Measurements from ENCODE around the gene ADAMTS3. TPM values are rescaled to one million over a fixed set of nuclear protein-coding genes. Genes with fewer than 3 reads are reported as not detected.

ADAMTS3 gene
- total and polyA plus RNA-seq, 5 donors from 2014 or later, result 0.34 TPM; not detected in 4

GRCh38 chr4:72375073-72375736 lies 193.8 kb downstream of the ADAMTS3 start:
- no peaks in the 10 kb centered on the region for H3K27me3 Mint-ChIP-seq
- no peaks in the 10 kb centered on the region for H3K9me3 ChIP-seq (ENCODE audit: control insufficient read depth in 2 of 2, low read length in 2 of 2)
- H3K27ac ChIP-seq (ENCODE audit: insufficient read depth, low read length, poor library complexity, severe bottlenecking), result no peak overlapping the region
- no peaks in the 10 kb centered on the region for H3K36me3 Mint-ChIP-seq
- no peaks in the 10 kb centered on the region for H3K9me3 Mint-ChIP-seq
- no peaks in the 10 kb centered on the region for H3K4me1 ChIP-seq (ENCODE audit: control insufficient read depth, insufficient read depth, low read length, poor library complexity, severe bottlenecking)
- no peaks in the 10 kb centered on the region for H3K4me1 Mint-ChIP-seq
- H3K27ac Mint-ChIP-seq, result peak overlapping the region in 1 of 3 donors; percentile 67
- no peaks in the 10 kb centered on the region for H3K27me3 ChIP-seq (ENCODE audit: control insufficient read depth, insufficient read depth, low read length)
- no peak for ATAC-seq (ENCODE audit: low read depth in 2 of 2)
- H3K36me3 ChIP-seq (ENCODE audit: control insufficient read depth, insufficient read depth, low read length), result no peaks in the 10 kb centered on the region
- no peak for DNase-seq
- H3K4me3 Mint-ChIP-seq, result peak overlapping the region in 1 of 4 donors; percentile 55
- H3K4me3 ChIP-seq (ENCODE audit: low read depth, low read length), result no peak overlapping the region

GRCh38 chr4:72374159-72374558 lies 194.9 kb downstream of the ADAMTS3 start:
- Mint-ChIP-seq H3K4me1 (no peaks in the 10 kb centered on the region), H3K4me3 (no peak overlapping the region), H3K27me3 (no peaks in the 10 kb centered on the region), H3K36me3 (no peaks in the 10 kb centered on the region), H3K9me3 (no peaks in the 10 kb centered on the region), H3K27ac (no peak overlapping the region)
- Histone ChIP-seq H3K36me3 (ENCODE audit: control insufficient read depth, insufficient read depth, low read length) (no peaks in the 10 kb centered on the region), H3K4me1 (ENCODE audit: control insufficient read depth, insufficient read depth, low read length, poor library complexity, severe bottlenecking) (no peaks in the 10 kb centered on the region), H3K4me3 (ENCODE audit: low read depth, low read length) (no peak overlapping the region), H3K27me3 (ENCODE audit: control insufficient read depth, insufficient read depth, low read length) (no peaks in the 10 kb centered on the region), H3K9me3 (ENCODE audit: control insufficient read depth in 2 of 2, low read length in 2 of 2) (no peaks in the 10 kb centered on the region), H3K27ac (ENCODE audit: insufficient read depth, low read length, poor library complexity, severe bottlenecking) (no peak overlapping the region)
- DNase-seq (no peak), ATAC-seq (ENCODE audit: low read depth in 2 of 2) (no peak)

GRCh38 chr4:72366601-72367000 lies 202.4 kb downstream of the ADAMTS3 start:
- Histone ChIP-seq H3K4me3 (ENCODE audit: low read depth, low read length) (no peak overlapping the region), H3K27ac (ENCODE audit: insufficient read depth, low read length, poor library complexity, severe bottlenecking) (no peak overlapping the region), H3K36me3 (ENCODE audit: control insufficient read depth, insufficient read depth, low read length) (no peaks in the 10 kb centered on the region), H3K4me1 (ENCODE audit: control insufficient read depth, insufficient read depth, low read length, poor library complexity, severe bottlenecking) (no peaks in the 10 kb centered on the region), H3K27me3 (ENCODE audit: control insufficient read depth, insufficient read depth, low read length) (no peaks in the 10 kb centered on the region), H3K9me3 (ENCODE audit: control insufficient read depth in 2 of 2, low read length in 2 of 2) (no peaks in the 10 kb centered on the region)
- no peak for DNase-seq
- no peak for ATAC-seq (ENCODE audit: low read depth in 2 of 2)
- Mint-ChIP-seq H3K4me1 (no peaks in the 10 kb centered on the region), H3K27me3 (no peaks in the 10 kb centered on the region), H3K9me3 (no peaks in the 10 kb centered on the region), H3K36me3 (no peaks in the 10 kb centered on the region), H3K27ac (no peak overlapping the region), H3K4me3 (no peak overlapping the region)

- H3K27me3 ChIP-seq (ENCODE audit: control insufficient read depth, insufficient read depth, low read length), result no peaks in the 10 kb centered on the region
- no peaks in the 10 kb centered on the region for H3K36me3 Mint-ChIP-seq
- no peaks in the 10 kb centered on the region for H3K36me3 ChIP-seq (ENCODE audit: control insufficient read depth, insufficient read depth, low read length)
- no peaks in the 10 kb centered on the region for H3K9me3 ChIP-seq (ENCODE audit: control insufficient read depth in 2 of 2, low read length in 2 of 2)
- H3K27ac Mint-ChIP-seq, result no peak overlapping the region
- ATAC-seq (ENCODE audit: low read depth in 2 of 2), result no peak
- H3K27ac ChIP-seq (ENCODE audit: insufficient read depth, low read length, poor library complexity, severe bottlenecking), result no peak overlapping the region
- no peaks in the 10 kb centered on the region for H3K4me1 Mint-ChIP-seq
- no peak for DNase-seq
- H3K4me1 ChIP-seq (ENCODE audit: control insufficient read depth, insufficient read depth, low read length, poor library complexity, severe bottlenecking), result no peaks in the 10 kb centered on the region
- H3K4me3 ChIP-seq (ENCODE audit: low read depth, low read length), result no peak overlapping the region
- no peak overlapping the region for H3K4me3 Mint-ChIP-seq
- H3K9me3 Mint-ChIP-seq, result no peaks in the 10 kb centered on the region
- no peaks in the 10 kb centered on the region for H3K27me3 Mint-ChIP-seq
Measured at GRCh38 chr4:72365981-72366380, 203.0 kb downstream of the ADAMTS3 start.

- Mint-ChIP-seq H3K4me3 (no peak overlapping the region), H3K27me3 (no peaks in the 10 kb centered on the region), H3K27ac (no peak overlapping the region), H3K4me1 (no peaks in the 10 kb centered on the region), H3K9me3 (no peaks in the 10 kb centered on the region), H3K36me3 (no peaks in the 10 kb centered on the region)
- no peak overlapping the region for H3K4me3 ChIP-seq (ENCODE audit: low read depth, low read length)
- H3K4me1 ChIP-seq (ENCODE audit: control insufficient read depth, insufficient read depth, low read length, poor library complexity, severe bottlenecking), result no peaks in the 10 kb centered on the region
- H3K27ac ChIP-seq (ENCODE audit: insufficient read depth, low read length, poor library complexity, severe bottlenecking), result no peak overlapping the region
- ATAC-seq (ENCODE audit: low read depth in 2 of 2) (no peak), DNase-seq (no peak)
- no peaks in the 10 kb centered on the region for H3K27me3 ChIP-seq (ENCODE audit: control insufficient read depth, insufficient read depth, low read length)
- H3K36me3 ChIP-seq (ENCODE audit: control insufficient read depth, insufficient read depth, low read length), result no peaks in the 10 kb centered on the region
- H3K9me3 ChIP-seq (ENCODE audit: control insufficient read depth in 2 of 2, low read length in 2 of 2), result no peaks in the 10 kb centered on the region
Measured at GRCh38 chr4:72365016-72365415, 204.0 kb downstream of the ADAMTS3 start.

GRCh38 chr4:72360075-72360474 lies 208.9 kb downstream of the ADAMTS3 start:
- no peak overlapping the region for H3K4me3 Mint-ChIP-seq
- no peaks in the 10 kb centered on the region for H3K4me1 Mint-ChIP-seq
- no peaks in the 10 kb centered on the region for H3K36me3 Mint-ChIP-seq
- H3K9me3 Mint-ChIP-seq, result no peaks in the 10 kb centered on the region
- H3K27me3 Mint-ChIP-seq, result no peaks in the 10 kb centered on the region
- no peaks in the 10 kb centered on the region for H3K36me3 ChIP-seq (ENCODE audit: control insufficient read depth, insufficient read depth, low read length)
- DNase-seq (no peak), ATAC-seq (ENCODE audit: low read depth in 2 of 2) (no peak)
- no peak overlapping the region for H3K4me3 ChIP-seq (ENCODE audit: low read depth, low read length)
- no peak overlapping the region for H3K27ac ChIP-seq (ENCODE audit: insufficient read depth, low read length, poor library complexity, severe bottlenecking)
- no peaks in the 10 kb centered on the region for H3K4me1 ChIP-seq (ENCODE audit: control insufficient read depth, insufficient read depth, low read length, poor library complexity, severe bottlenecking)
- no peak overlapping the region for H3K27ac Mint-ChIP-seq
- H3K9me3 ChIP-seq (ENCODE audit: control insufficient read depth in 2 of 2, low read length in 2 of 2), result no peaks in the 10 kb centered on the region
- H3K27me3 ChIP-seq (ENCODE audit: control insufficient read depth, insufficient read depth, low read length), result no peaks in the 10 kb centered on the region

GRCh38 chr4:72358483-72358882 lies 210.5 kb downstream of the ADAMTS3 start:
- Histone ChIP-seq H3K9me3 (ENCODE audit: control insufficient read depth in 2 of 2, low read length in 2 of 2) (no peaks in the 10 kb centered on the region), H3K36me3 (ENCODE audit: control insufficient read depth, insufficient read depth, low read length) (no peaks in the 10 kb centered on the region), H3K4me1 (ENCODE audit: control insufficient read depth, insufficient read depth, low read length, poor library complexity, severe bottlenecking) (no peaks in the 10 kb centered on the region), H3K27me3 (ENCODE audit: control insufficient read depth, insufficient read depth, low read length) (no peaks in the 10 kb centered on the region), H3K4me3 (ENCODE audit: low read depth, low read length) (no peak overlapping the region), H3K27ac (ENCODE audit: insufficient read depth, low read length, poor library complexity, severe bottlenecking) (no peak overlapping the region)
- H3K36me3 Mint-ChIP-seq, result no peaks in the 10 kb centered on the region
- peaks cover 0 to 2% (median 0%) of the 10 kb centered on the region in 7 donors for H3K9me3 Mint-ChIP-seq
- DNase-seq, result no peak
- no peaks in the 10 kb centered on the region for H3K27me3 Mint-ChIP-seq
- no peaks in the 10 kb centered on the region for H3K4me1 Mint-ChIP-seq
- no peak overlapping the region for H3K27ac Mint-ChIP-seq
- H3K4me3 Mint-ChIP-seq, result no peak overlapping the region
- ATAC-seq (ENCODE audit: low read depth in 2 of 2), result no peak

- Mint-ChIP-seq H3K4me1 (no peaks in the 10 kb centered on the region), H3K4me3 (no peak overlapping the region), H3K27ac (no peak overlapping the region), H3K27me3 (no peaks in the 10 kb centered on the region), H3K9me3 (peaks cover 0 to 2% (median 0%) of the 10 kb centered on the region in 7 donors), H3K36me3 (no peaks in the 10 kb centered on the region)
- ATAC-seq (ENCODE audit: low read depth in 2 of 2), result no peak
- no peak for DNase-seq
- Histone ChIP-seq H3K4me1 (ENCODE audit: control insufficient read depth, insufficient read depth, low read length, poor library complexity, severe bottlenecking) (no peaks in the 10 kb centered on the region), H3K4me3 (ENCODE audit: low read depth, low read length) (no peak overlapping the region), H3K36me3 (ENCODE audit: control insufficient read depth, insufficient read depth, low read length) (no peaks in the 10 kb centered on the region), H3K27me3 (ENCODE audit: control insufficient read depth, insufficient read depth, low read length) (no peaks in the 10 kb centered on the region), H3K27ac (ENCODE audit: insufficient read depth, low read length, poor library complexity, severe bottlenecking) (no peak overlapping the region), H3K9me3 (ENCODE audit: control insufficient read depth in 2 of 2, low read length in 2 of 2) (no peaks in the 10 kb centered on the region)
Measured at GRCh38 chr4:72357908-72358307, 211.1 kb downstream of the ADAMTS3 start.
